ENCODE results near the gene GPSM1.

The GPSM1 gene

DNA sequence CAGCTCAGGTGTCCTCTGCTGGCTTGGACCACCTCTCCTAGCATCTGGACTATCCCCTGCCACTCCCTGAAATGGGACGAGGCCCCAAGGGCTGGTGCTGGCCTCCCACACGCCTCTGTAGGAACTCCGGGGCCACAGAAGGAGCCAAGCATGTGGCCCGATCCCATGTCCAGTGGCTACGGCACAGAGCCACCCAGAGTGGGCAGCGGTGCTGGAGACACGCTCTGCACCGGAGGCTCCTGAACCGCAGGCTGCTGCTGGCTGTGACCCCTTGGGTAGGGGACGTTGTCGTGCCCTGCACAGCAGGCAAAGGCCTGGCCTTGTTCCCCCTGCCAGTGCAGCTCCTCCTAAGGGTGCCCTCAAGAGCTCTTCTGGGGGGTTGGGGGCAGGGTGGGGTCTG is 52.6 kb downstream of the GPSM1 start:
- DNase-seq: no peak

- no peak for DNase-seq
These were observed 53.0 kb downstream of the GPSM1 start for GRCh38 chr9:136380381-136380780.

- no peak for DNase-seq
These were observed 54.0 kb downstream of the GPSM1 start for GRCh38 chr9:136381311-136381710.

- no peak for DNase-seq
These were observed 54.7 kb downstream of the GPSM1 start for GRCh38 chr9:136381966-136382513.

DNA sequence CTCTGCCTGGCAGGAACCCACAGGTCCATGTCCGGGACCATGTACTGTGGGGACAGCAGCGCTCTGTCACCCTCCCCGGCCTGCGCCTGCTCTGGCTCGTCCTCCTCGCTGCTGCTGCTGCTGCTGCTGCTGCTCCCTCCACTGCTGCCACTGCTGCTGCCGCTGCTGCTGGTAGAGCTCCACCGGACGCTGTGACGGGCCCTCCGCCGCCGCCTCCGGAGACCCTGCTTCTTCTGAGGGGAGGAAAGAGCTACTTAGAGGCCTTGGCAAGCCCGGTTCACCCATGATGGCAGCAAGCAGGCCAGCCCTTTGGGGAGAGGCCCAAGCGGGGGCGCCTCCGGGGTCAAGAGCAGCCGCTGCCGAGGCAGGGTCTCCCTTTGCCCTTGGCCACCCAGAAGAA is 56.1 kb downstream of the GPSM1 start:
- DNase-seq: no peak

GRCh38 chr9:136385015-136385414 is 57.7 kb downstream of the GPSM1 start:
- no peak for DNase-seq

DNA sequence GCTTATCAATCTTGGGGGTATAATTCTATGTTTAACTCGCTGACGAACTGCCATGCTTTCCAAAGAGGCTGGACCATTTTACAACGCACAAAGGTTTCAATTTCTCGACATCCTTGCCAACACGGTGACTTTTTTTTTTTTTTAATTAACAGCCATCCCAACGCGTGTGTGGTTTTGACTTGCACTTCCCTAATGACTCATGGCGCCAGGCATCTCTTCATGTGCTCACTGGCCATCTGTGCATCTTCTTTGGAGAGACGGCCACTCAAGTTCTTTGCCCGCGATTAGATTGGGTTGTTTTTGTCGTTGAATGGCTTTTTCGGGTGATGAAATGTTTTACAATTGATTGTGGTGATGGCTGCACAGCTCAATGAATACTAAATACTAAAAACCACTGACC is 58.7 kb downstream of the GPSM1 start:
- no peak for DNase-seq

- DNase-seq: no peak
These were observed 59.9 kb downstream of the GPSM1 start for GRCh38 chr9:136387217-136387616.

- DNase-seq: no peak
These were observed 62.1 kb downstream of the GPSM1 start for GRCh38 chr9:136389396-136389795.

DNA sequence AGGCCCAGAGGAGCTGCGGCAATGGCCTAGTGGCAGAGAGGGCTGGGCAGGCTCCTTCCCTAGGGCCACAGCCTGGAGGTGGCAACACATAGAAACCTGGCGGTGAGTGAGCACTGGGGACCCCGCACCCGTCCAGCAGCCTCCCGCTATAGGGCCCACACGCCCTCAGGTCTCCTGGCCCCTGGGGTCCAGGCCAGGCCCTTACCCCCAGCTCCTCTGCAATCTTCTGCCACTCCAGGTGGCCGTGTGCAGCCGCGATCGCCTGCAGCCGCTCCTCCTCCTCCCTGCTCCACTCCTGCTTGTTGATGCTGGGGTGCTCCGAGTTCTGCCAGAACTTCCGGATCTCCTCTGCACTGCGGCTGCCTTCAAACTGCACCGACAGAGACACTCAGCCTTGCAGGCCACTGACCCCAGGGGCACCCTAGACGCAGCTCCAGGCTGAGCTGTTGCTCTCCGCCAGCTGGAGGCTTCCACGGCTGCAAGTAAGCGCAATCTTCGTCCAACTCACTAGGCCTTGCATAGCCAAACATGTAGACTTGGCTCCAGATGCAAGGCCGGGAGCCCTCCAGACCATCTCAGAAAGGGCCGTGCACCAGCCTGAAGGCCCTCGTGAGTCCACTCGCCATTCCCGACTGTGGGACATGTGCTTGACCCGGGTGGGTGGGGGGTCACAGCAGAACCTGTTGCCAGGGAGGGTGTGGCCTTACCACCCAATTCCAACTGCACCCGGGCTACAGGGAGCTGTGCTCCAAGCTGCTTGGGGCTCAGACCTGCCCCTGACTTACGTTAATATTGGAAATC is 64.6 kb downstream of the GPSM1 start:
- no peak for DNase-seq

- DNase-seq: no peak
These were observed 65.5 kb downstream of the GPSM1 start for GRCh38 chr9:136392538-136393449.

DNA sequence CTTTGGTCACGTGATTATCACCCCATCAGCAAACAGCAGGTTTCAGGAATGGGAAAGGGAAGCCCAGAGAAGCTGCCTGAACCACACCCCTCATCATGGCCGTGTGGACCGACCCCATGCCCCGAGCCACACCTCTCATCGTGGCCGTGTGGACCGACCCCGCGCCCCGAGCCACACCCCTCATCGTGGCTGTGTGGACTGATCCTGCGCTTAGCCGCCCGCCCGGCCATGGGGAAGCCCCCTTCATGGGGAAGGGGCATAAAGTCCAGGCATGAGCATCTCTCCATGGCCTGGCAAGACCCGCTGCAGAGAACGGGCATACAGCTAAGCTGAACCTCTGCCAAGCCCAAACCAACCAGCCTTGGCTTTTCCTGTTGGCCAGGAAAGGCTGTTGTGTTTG is 66.2 kb downstream of the GPSM1 start:
- DNase-seq: no peak

DNA sequence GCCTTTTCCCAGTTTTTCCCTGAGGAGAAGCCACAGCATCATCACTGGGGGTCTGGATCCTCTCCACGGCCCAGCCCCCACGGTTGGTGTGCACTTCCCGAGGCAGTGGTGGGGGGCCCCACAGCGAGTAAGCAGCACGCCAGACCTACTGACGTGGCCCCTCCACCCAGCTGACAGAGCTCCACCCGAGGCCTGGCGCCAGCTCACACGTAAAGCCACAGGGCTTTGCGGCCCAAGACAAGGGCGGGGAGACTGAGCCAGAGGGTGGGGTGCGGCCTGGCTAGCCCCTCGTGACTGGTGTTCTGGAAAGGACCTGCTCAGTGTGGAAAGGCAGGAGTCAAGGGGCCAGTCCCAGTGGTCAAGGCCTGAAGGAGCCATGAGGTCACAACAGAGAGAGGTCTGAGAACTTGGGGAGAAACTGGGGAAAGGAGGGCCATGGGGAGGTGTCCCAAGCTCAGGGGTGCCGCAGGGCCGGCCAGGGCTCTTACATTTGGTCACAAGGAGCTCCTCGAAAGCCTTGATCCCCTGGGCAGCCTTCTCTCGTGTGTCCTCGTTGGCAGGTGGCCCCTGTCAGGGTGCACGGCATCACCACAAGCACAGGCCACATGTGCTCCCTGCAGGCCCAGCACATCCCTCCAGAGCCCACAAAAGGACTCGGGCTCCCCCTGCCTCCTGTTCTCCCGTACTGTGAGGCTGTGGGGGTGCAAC is 67.1 kb downstream of the GPSM1 start:
- DNase-seq: no peak

- DNase-seq: no peak
These were observed 67.6 kb downstream of the GPSM1 start for GRCh38 chr9:136395020-136395340.

DNA sequence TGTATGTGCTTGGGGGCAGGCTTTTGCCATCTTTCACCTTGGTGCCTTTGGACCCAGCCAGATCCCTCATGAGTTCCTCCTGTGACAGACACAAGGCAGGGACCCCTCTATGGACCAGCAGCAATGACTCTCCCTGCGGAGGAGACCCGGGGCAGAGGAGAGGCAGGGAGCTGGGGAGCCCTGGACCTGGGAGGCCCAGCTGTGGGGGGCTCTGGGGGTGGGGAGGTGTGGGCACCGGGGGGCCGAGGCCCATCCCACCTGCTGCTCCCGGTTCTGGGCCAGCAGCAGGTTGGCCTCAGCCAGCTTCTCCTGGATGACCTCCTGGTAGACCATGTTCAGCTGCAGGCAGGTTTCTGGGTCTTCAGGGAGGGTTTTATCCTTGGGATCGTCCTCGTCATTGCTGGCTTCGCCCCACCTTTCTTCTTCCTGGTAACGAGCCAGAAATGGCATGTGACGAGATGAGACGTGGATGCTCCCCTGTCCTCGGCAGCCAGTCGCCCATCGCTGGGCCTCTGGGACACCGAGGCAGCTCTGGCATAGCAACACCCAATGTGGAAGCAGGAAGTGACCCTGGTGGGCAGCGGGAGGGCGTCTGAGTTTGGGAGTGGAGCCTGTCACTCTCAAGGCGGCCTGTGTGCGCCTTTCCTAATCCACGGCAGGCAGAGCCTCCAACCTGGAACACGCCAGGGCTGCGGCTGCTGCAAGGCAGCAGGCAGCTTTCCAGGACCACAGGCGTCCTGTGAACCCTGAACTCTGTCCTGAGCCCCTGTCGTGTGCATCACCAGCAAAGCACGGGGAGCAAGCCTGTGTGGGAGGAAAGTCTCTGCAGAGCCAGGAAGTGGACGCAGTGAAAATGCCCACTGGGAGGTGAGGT is 68.2 kb downstream of the GPSM1 start:
- DNase-seq: no peak

- no peak for DNase-seq
These were observed 68.8 kb downstream of the GPSM1 start for GRCh38 chr9:136396219-136396515.

- DNase-seq: no peak
These were observed 70.3 kb downstream of the GPSM1 start for GRCh38 chr9:136397643-136398042.

DNA sequence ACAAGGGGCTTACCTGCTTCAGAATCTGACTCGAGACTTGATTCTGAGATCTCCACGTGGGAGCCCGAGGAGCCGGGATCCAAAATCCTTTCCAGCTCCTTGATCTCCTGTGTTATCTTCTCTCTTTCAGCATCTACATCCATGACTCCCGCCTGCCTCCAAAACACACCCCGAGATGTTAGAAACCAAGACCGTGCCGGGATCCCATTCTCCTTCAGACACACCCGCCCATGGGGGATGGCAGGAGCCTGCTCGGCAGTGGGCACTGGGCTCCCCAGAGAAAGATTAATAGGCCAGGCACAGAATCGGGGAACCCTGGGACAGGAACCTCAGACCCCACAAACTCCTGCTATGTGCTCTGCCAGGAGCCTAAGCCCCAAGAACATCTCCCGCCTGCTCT is 70.9 kb downstream of the GPSM1 start:
- no peak for DNase-seq

DNA sequence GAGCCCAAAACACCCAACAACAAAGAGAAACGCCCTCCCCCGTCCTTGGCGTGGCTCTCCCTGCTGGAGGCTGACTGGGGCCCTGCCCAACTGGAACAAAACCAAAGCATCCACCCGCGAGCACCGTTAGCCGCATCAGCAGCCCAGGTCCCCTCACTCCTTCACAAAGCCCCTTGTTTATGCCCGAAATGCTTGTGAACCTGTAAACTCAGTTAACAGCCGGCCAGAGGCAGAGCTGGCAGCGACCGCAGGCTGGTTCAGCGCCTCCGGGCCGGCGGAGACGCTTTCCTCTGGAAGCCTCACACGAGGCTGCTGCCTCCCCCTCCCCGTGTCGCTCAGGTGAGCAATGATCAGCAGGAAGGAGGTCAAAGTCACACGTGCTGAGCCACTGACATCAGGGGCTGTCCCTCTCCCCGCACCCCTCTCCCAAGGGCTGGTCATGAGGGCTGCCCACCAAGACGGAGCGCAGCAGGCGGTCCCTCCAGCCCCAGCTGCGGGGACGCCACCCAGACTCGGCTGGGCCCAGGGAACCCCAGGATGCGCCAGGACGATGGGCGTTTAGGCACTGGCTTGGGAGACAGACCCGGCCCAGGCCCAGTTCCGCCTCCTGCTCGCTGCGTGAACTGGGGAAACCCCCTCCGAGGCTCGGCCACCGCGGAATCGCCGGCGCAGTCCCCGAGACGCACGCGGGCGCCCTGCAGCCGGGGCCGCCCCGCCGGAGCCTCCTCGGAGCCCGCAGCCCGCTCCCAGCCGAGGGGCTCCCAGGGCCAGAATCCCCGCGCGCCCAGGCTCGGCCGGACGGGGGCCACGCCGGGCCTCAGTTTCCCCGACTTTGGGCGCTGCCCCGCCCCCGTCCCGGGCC is 72.1 kb downstream of the GPSM1 start:
- peak; percentile 34 for DNase-seq

GRCh38 chr9:136400038-136400834 is 72.9 kb downstream of the GPSM1 start, which contains the start of gene SNAPC4:
TSS of gene SNAPC4 (minus strand) at chr9:136400170. CDS start at chr9:136398428, 1,742 bp downstream.
- DNase-seq: peak; percentile 84
